Measurements from ENCODE around the gene FMNL2.

GRCh38 chr2:152488075-152488474, 153.1 kb downstream of the FMNL2 start:
- no peak for TF ChIP-seq CSRNP3 (CRISPR knock-in tag; IDR thresholded peaks at IDR 0.05)
- TF ChIP-seq ZFP3 (CRISPR knock-in tag; IDR thresholded peaks at IDR 0.05): no peak
- TF ChIP-seq CSDC2 (CRISPR knock-in tag; IDR thresholded peaks at IDR 0.05): no peak
- TF ChIP-seq BACH2 (CRISPR knock-in tag; IDR thresholded peaks at IDR 0.05; ENCODE audit: borderline replicate concordance): no peak
- no peak for TF ChIP-seq ZFP30 (CRISPR knock-in tag; IDR thresholded peaks at IDR 0.05)
- TF ChIP-seq TOX (CRISPR knock-in tag; IDR thresholded peaks at IDR 0.05; ENCODE audit: borderline replicate concordance): no peak
- no peak for TF ChIP-seq ESRRG (CRISPR knock-in tag; IDR thresholded peaks at IDR 0.05)
- TF ChIP-seq ZC3H10 (CRISPR knock-in tag; IDR thresholded peaks at IDR 0.05): no peak
